Measurements from ENCODE around the gene PLA2G5. TPM values are rescaled to one million over a fixed set of nuclear protein-coding genes. Genes with fewer than 3 reads are reported as not detected.

PLA2G5 gene
- total and polyA plus RNA-seq, 2 of the 13 experiments (the other 11 are each of a cell fraction or from before 2014, with no cell fraction given) = not detected

GRCh38 chr1:20137604-20138003, 67.6 kb downstream of the PLA2G5 start (continued):
- TF ChIP-seq ZNF407 (CRISPR knock-in tag; IDR thresholded peaks at IDR 0.05; ENCODE audit: not compliant biosample characterization) = no peak
- no peak for TF ChIP-seq JUN (CRISPR knock-in tag; IDR thresholded peaks at IDR 0.05)
- no peak for TF ChIP-seq FOXO4 (CRISPR knock-in tag; conservative IDR thresholded peaks at IDR 0.05)
- TF ChIP-seq NFKB2 (CRISPR knock-in tag; IDR thresholded peaks at IDR 0.05; ENCODE audit: borderline replicate concordance) = no peak
